D721Med (cell line): ENCODE data around the gene ARHGEF10L.

Experiments
- DNase-seq: peaks from one replicate; pipeline ENCODE4 v3.0.0; 2011; ENCODE audit warnings: low spot score; ENCODE audit not compliant: insufficient read length
- FAIRE-seq: peaks from 2 replicates; lab custom pipeline; 2011; peaks lifted over from hg19 to GRCh38; lab: Jason Lieb, UNC
- CTCF ChIP-seq: IDR thresholded peaks from 2 replicates; pipeline ENCODE4 v1.5.1; 2012; ENCODE audit warnings: mild to moderate bottlenecking, control low read depth; ENCODE audit not compliant: insufficient read depth; ENCODE audit errors: missing control alignments

ARHGEF10L gene

GRCh38 chr1:17668624-17669175 is 129.2 kb downstream of the ARHGEF10L start:
- no peak for TF ChIP-seq CTCF
- FAIRE-seq (no peak), DNase-seq (no peak)

- DNase-seq: no peak
- TF ChIP-seq CTCF: no peak
- no peak for FAIRE-seq
Observed at GRCh38 chr1:17669305-17669704, 129.8 kb downstream of the ARHGEF10L start.

- TF ChIP-seq CTCF: no peak
- FAIRE-seq (no peak), DNase-seq (no peak)
Observed at GRCh38 chr1:17669866-17670451, 130.5 kb downstream of the ARHGEF10L start.

- no peak for DNase-seq
- no peak for TF ChIP-seq CTCF
- no peak for FAIRE-seq
Observed at GRCh38 chr1:17670587-17671313, 131.3 kb downstream of the ARHGEF10L start.

GRCh38 chr1:17671314-17671705 is 131.8 kb downstream of the ARHGEF10L start:
- no peak for FAIRE-seq
- TF ChIP-seq CTCF: no peak
- no peak for DNase-seq

GRCh38 chr1:17671741-17672140 is 132.2 kb downstream of the ARHGEF10L start:
- no peak for TF ChIP-seq CTCF
- no peak for DNase-seq
- FAIRE-seq: no peak

GRCh38 chr1:17672226-17672625 is 132.7 kb downstream of the ARHGEF10L start:
- no peak for DNase-seq
- no peak for TF ChIP-seq CTCF
- FAIRE-seq: no peak
